GM12878 (cell line): ENCODE measurements around the gene GRIA2. TPM values are rescaled to one million over a fixed set of nuclear protein-coding genes. Genes with fewer than 3 reads are reported as not detected.

Experiments used
- ATAC-seq: fragments of 200-7000 bp; cut with Tn5 transposase; 3 replicates; pipeline ENCODE4 v1.9.1; 2020; ENCODE audit warnings: mild to moderate bottlenecking, moderate library complexity
- BruUV-seq: library from RNA; stranded (reverse); fragments of 400-500 nt; replicated peaks from 2 replicates; lab custom pipeline; 2021; lab: Mats Ljungman, UMichigan
- CTCF ChIA-PET: fragments of 300-600 bp; sonication (Branson Sonifier 250); formaldehyde crosslinking; extraction: SDS; loops from one replicate; lab custom pipeline; 2021; ENCODE audit warnings: inconsistent platforms; lab: Yijun Ruan, JAX
- POLR2A ChIA-PET: fragments of 350-600 bp; formaldehyde crosslinking; extraction: SDS; loops from one replicate; lab custom pipeline; 2021; ENCODE audit warnings: inconsistent platforms; lab: Charles Lee
- RAD21 ChIA-PET: fragments of 300-600 bp; sonication (Branson Sonifier 250); formaldehyde crosslinking; loops from one replicate; lab custom pipeline; 2023; ENCODE audit warnings: antibody characterized with exemption; ENCODE audit not compliant: unreplicated experiment; lab: Charles Lee
- SMC1A ChIA-PET: fragments of 300-600 bp; sonication (Branson Sonifier 250); formaldehyde crosslinking; loops from one replicate; lab custom pipeline; 2023; ENCODE audit not compliant: unreplicated experiment, uncharacterized antibody; lab: Charles Lee
- DNase-seq: peaks from one replicate; pipeline ENCODE4 v3.0.0-alpha.2; 2011; ENCODE audit warnings: low read depth, low spot score
- FAIRE-seq: peaks from 3 replicates; lab custom pipeline; 2011; peaks lifted over from hg19 to GRCh38; lab: Jason Lieb, UNC
- H2AFZ ChIP-seq: 2 replicates; pipeline ENCODE4 v1.6.0; 2011; ENCODE audit warnings: low read depth, low read length, control low read depth; ENCODE audit not compliant: control insufficient read depth
- H3K27ac ChIP-seq: 2 replicates; pipeline ENCODE4 v1.5.1; 2011; ENCODE audit warnings: control low read depth; ENCODE audit not compliant: control insufficient read depth, insufficient read depth
- H3K27me3 ChIP-seq, 2 experiments: replicated peaks in 1 of 2; 2 replicates each; pipeline versions ENCODE4 v1.6.0 to v1.6.1; 2011; ENCODE audit warnings: low read length in 1 of 2; ENCODE audit not compliant: control insufficient read depth in 2 of 2, insufficient read depth in 2 of 2
- H3K36me3 ChIP-seq, 2 experiments: 2 replicates each; pipeline ENCODE4 v1.5.1; 2011; ENCODE audit warnings: low read length in 1 of 2; ENCODE audit not compliant: control insufficient read depth in 2 of 2, insufficient read depth in 2 of 2
- H3K4me1 ChIP-seq: 2 replicates; pipeline ENCODE4 v1.6.1; 2011; ENCODE audit warnings: mild to moderate bottlenecking, low read length, moderate library complexity, mixed read lengths; ENCODE audit not compliant: control insufficient read depth, insufficient read depth
- H3K4me2 ChIP-seq: 2 replicates; pipeline ENCODE4 v1.6.0; 2011; ENCODE audit warnings: control low read depth; ENCODE audit not compliant: control insufficient read depth, insufficient read depth
- H3K4me3 ChIP-seq: fragments of 200-600 bp; sonication (generic); 2 replicates; pipeline ENCODE4 v1.5.1; 2016
- H3K79me2 ChIP-seq: 2 replicates; pipeline ENCODE4 v1.6.0; 2011; ENCODE audit warnings: low read length; ENCODE audit not compliant: control insufficient read depth, insufficient read depth
- H3K9ac ChIP-seq: 2 replicates; pipeline ENCODE4 v1.8.0; 2011; ENCODE audit warnings: low read length, control low read depth, mixed read lengths; ENCODE audit not compliant: control insufficient read depth, insufficient read depth
- H3K9me3 ChIP-seq: replicated peaks from 3 replicates; pipeline ENCODE4 v1.5.1; 2011; ENCODE audit warnings: mild to moderate bottlenecking, low read length; ENCODE audit not compliant: control insufficient read depth, insufficient read depth
- H4K20me1 ChIP-seq: 2 replicates; pipeline ENCODE4 v1.6.0; 2011; ENCODE audit not compliant: control insufficient read depth, insufficient read depth
- ATF3 ChIP-seq: IDR thresholded peaks from 2 replicates; pipeline ENCODE4 v1.6.1; 2011; ENCODE audit warnings: low read depth, mild to moderate bottlenecking, low read length, moderate library complexity, borderline replicate concordance; ENCODE audit errors: extremely low read depth
- BACH1 ChIP-seq: fragments of 450-650 bp; IDR thresholded peaks from 2 replicates; pipeline ENCODE4 v1.6.1; 2017; ENCODE audit warnings: mild to moderate bottlenecking, borderline replicate concordance
- BHLHE40 ChIP-seq, 2 experiments: fragments of 450-650 bp in 1 of 2; IDR thresholded peaks; 2 replicates each; pipeline ENCODE4 v1.6.1; 2011 to 2017; ENCODE audit warnings: low read depth in 2 of 2, borderline replicate concordance in 1 of 2, improper control_type of control experiment in 1 of 2, low read length in 1 of 2, mild to moderate bottlenecking in 1 of 2
- BRCA1 ChIP-seq: IDR thresholded peaks from 2 replicates; pipeline ENCODE4 v1.6.1; 2011; ENCODE audit warnings: low read depth, low read length, improper control_type of control experiment
- EED ChIP-seq: sonication (generic); IDR thresholded peaks from 2 replicates; pipeline ENCODE4 v1.6.1; 2016; ENCODE audit warnings: antibody characterized with exemption, low read depth
- EZH2 ChIP-seq: IDR thresholded peaks from 2 replicates; pipeline ENCODE4 v1.6.1; 2012; ENCODE audit warnings: low read depth, mild to moderate bottlenecking, control low read depth, inconsistent platforms, low read length, borderline replicate concordance; ENCODE audit not compliant: control insufficient read depth
- KDM1A ChIP-seq: fragments of 200-600 bp; sonication (generic); IDR thresholded peaks from 2 replicates; pipeline ENCODE4 v1.6.1; 2016; ENCODE audit warnings: borderline replicate concordance
- MTA2 ChIP-seq: fragments of 450-650 bp; IDR thresholded peaks from 2 replicates; pipeline ENCODE4 v1.6.1; 2016; ENCODE audit warnings: low read depth, mild to moderate bottlenecking, moderate library complexity
- MTA3 ChIP-seq: IDR thresholded peaks from 2 replicates; pipeline ENCODE4 v1.6.1; 2012; ENCODE audit warnings: low read length, inconsistent platforms, borderline replicate concordance
- NR2C2 ChIP-seq: IDR thresholded peaks from 2 replicates; pipeline ENCODE4 v1.6.1; 2011; ENCODE audit warnings: borderline replicate concordance, low read depth; ENCODE audit not compliant: control insufficient read depth, insufficient read length
- NRF1 ChIP-seq: conservative IDR thresholded peaks from 2 replicates; pipeline ENCODE4 v1.6.1; 2011; ENCODE audit warnings: mild to moderate bottlenecking, low read depth, low read length, improper control_type of control experiment
- PML ChIP-seq: IDR thresholded peaks from 2 replicates; pipeline ENCODE4 v1.6.1; 2012; ENCODE audit warnings: low read length, inconsistent platforms
- RAD51 ChIP-seq: fragments of 450-650 bp; IDR thresholded peaks from 2 replicates; pipeline ENCODE4 v1.6.1; 2016; ENCODE audit warnings: moderate library complexity, mild to moderate bottlenecking, inconsistent platforms
- SREBF2 ChIP-seq: IDR thresholded peaks from 2 replicates; pipeline ENCODE4 v1.6.1; 2012; ENCODE audit warnings: mild to moderate bottlenecking, low read length
- ZNF207 ChIP-seq: fragments of 450-650 bp; IDR thresholded peaks from 2 replicates; pipeline ENCODE4 v1.6.1; 2014; ENCODE audit warnings: antibody characterized with exemption, mild to moderate bottlenecking, borderline replicate concordance
- ZZZ3 ChIP-seq: IDR thresholded peaks from 2 replicates; pipeline ENCODE4 v1.6.1; 2011; ENCODE audit warnings: low read depth; ENCODE audit not compliant: control insufficient read depth, insufficient read length
- WGBS: methylation state at CpG from one replicate; pipeline ENCODE4 v1.1.6; 2016; ENCODE audit warnings: low lambda C conversion rate; ENCODE audit not compliant: insufficient replicate concordance, insufficient coverage; ENCODE audit errors: missing lambda C conversion rate; 5-methylcytosine and 5-hydroxymethylcytosine counted together
- in situ Hi-C: fragments of 300-500 bp; cut with MboI; formaldehyde crosslinking; loops from 9 replicates; pipeline ENCODE4 v1.14.3; 2018; ENCODE audit warnings: mixed read lengths
- intact Hi-C: fragments of 100-400 bp; cut with micrococcal nuclease; formaldehyde crosslinking; loops from one replicate; pipeline ENCODE4 v1.14.2; 2022; ENCODE audit not compliant: unreplicated experiment
- polyA plus RNA-seq, 11 experiments: library from polyadenylated mRNA; depleted of rRNA in 4 of 11; unstranded in 6 of 11; stranded (reverse) in 5 of 11; fragments of >200 nt; fragmentation: Nextera tagmentation in 4 of 11; fragmentation: Illumina TruSeq in 1 of 11; extraction: Ambion mirVana in 4 of 11; extraction: Trizol in 1 of 11; gene quantifications; 1 replicate in 1 of 11; 2 replicates in 10 of 11; pipeline versions ENCODE4 v1.2.1 to v1.2.3, GENCODE V29; 2011 to 2016; ENCODE audit warnings: inconsistent platforms in 2 of 11, missing spikeins in 2 of 11, low read depth in 1 of 11
- total RNA-seq, 4 experiments: library from RNA; depleted of rRNA in 3 of 4; stranded (reverse); fragments of >200 nt in 3 of 4; fragmentation: Illumina TruSeq in 1 of 4; extraction: Trizol in 1 of 4; gene quantifications; 2 replicates each; pipeline versions ENCODE4 v1.2.1 to v1.2.3, GENCODE V29; 2013 to 2021

GRIA2 gene
- total and polyA plus RNA-seq, 10 of the 15 experiments (the other 5 are each of a cell fraction or from before 2014, with no cell fraction given) = under 0.01 TPM; not detected in 9

DNA sequence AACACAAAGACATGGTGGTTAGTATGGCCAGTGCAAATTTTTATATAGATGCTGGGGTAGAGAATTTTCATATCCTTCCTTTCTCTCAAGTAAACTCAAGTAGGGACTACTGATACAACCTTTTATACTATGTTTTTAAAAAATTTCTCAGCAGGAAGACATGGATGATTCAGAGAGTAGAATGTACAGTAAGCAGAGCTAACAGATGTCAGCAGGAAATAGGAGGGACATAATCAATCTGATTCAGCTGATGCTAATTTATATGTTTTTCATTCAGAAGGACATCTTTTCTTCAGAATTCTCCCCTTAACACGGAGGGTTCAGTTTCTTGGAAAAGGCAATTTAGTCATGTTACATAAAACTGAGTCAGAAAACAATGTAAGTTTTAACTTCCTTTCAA, 95.4 kb downstream of the GRIA2 start:
- no peak for TF ChIP-seq RAD51
- TF ChIP-seq SREBF2 = no peak
- TF ChIP-seq BHLHE40 (IDR thresholded peaks at IDR 0.05; ENCODE audit: borderline replicate concordance in 1 of 2, low read depth in 2 of 2, low read length in 1 of 2) = no peak
- TF ChIP-seq NR2C2 = no peak
- TF ChIP-seq BRCA1 = no peak
- H3K27ac ChIP-seq = no peak overlapping the region
- ChIA-PET POLR2A (no interaction called here), CTCF (no interaction called here), RAD21 (no interaction called here), SMC1A (interaction anchor here (1.2 kb wide), 1 partner anchor 11 kb away, joined by 4 read pairs; no protein-coding TSS in a partner anchor)
- 0% methylated on average over 1 of the region's 1 CpG for WGBS
- intact Hi-C loops = no loop called here
- no peak overlapping the region for H3K4me3 ChIP-seq
- H3K9ac ChIP-seq = no peak overlapping the region
- no peaks in the 10 kb centered on the region for H3K36me3 ChIP-seq
- H3K79me2 ChIP-seq = no peaks in the 10 kb centered on the region
- H3K4me2 ChIP-seq = no peak overlapping the region
- DNase-seq (no peak), ATAC-seq (no peak), FAIRE-seq (no peak)
- H2AFZ ChIP-seq = no peak overlapping the region
- H3K4me1 ChIP-seq = no peaks in the 10 kb centered on the region
- no peaks in the 10 kb centered on the region for H3K9me3 ChIP-seq
- H3K27me3 ChIP-seq = no peaks in the 10 kb centered on the region
- BruUV-seq = no TSS peak
- in situ Hi-C loops = no loop called here
- H4K20me1 ChIP-seq = no peaks in the 10 kb centered on the region

DNA sequence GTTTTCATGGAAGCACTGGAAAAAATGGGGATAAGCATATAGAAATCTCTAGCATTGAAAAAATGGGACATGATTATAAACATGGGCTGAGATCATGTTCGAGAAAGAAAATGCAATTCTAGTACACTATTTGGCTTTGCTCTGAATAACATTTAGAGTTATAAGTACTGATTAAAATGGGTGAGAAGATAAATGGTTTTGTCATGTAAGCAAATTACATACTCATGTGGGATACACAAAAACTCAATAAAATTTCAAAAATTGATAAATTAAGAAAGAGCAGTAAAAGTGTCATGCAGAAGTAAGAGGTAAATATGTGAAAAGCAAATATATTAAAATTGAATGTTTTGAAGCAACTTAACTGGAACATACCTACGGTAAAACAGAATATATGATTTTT, 99.6 kb downstream of the GRIA2 start:
- ATAC-seq = no peak
- Histone ChIP-seq H3K9ac (no peak overlapping the region), H3K4me2 (no peak overlapping the region), H3K79me2 (no peaks in the 10 kb centered on the region), H2AFZ (no peak overlapping the region), H3K9me3 (no peaks in the 10 kb centered on the region), H4K20me1 (no peaks in the 10 kb centered on the region), H3K36me3 (no peaks in the 10 kb centered on the region), H3K4me1 (no peaks in the 10 kb centered on the region), H3K27me3 (no peaks in the 10 kb centered on the region), H3K4me3 (no peak overlapping the region), H3K27ac (no peak overlapping the region)
- ChIA-PET CTCF (no interaction called here), RAD21 (no interaction called here), SMC1A (no interaction called here), POLR2A (no interaction called here)
- TF ChIP-seq BACH1 (no peak), KDM1A (no peak), ZNF207 (no peak), NRF1 (no peak), PML (no peak), MTA3 (no peak), ZZZ3 (no peak), MTA2 (no peak), EZH2 (no peak), ATF3 (no peak), EED (no peak)
- BruUV-seq = no TSS peak
- intact Hi-C loops = no loop called here
- FAIRE-seq = no peak
- in situ Hi-C loops = no loop called here
- DNase-seq = no peak
- 3% methylated on average over 2 of the region's 2 CpGs for WGBS
